ENCODE measurements around the gene MYO16. TPM values are rescaled to one million over a fixed set of nuclear protein-coding genes. Genes with fewer than 3 reads are reported as not detected.

MYO16 gene
- total RNA-seq, 2 donors from 2014 or later = 0.06 TPM; not detected in 1

DNA sequence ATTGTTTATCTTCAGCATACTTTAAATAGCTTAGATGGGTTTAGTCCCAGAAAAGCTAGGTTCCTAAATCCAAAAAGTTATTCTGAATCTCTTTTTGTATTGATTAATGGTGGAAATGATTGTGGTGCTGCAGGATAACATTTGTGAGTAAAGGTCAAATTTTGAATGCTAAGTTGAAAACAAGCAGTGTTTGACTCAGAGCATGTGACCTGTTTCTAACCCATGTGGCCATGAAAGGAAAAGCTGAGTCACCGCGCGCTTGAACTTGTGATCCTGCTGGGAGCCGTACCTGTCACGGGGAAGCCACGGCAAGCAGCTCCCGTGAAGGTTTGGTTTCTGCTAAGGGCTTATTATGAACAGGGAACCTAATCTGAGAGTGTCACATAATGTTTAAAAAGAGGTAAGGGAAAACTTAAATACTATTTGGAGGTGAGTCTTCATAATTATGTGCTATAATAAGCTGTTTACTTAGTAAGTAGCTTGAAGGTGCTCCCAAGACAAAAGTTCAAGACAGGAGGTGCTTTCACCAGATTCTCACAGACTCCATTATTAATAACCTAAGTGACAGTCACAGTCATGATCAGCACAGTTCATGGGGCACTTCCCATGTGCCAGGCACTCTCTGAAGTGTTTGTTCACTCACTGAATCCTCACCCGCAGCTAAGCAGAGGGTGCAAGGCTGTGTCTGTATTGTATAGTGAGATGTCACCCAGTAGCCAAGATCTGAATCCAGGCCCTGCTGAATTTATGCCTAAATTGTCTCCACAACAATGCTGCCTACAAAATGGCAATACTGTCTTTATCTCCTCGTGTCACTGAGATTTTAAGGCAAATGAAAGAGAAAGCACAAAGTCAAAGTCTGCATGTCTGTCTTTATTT is 286.5 kb downstream of the MYO16 start:
- ATAC-seq = peak; percentile 84
- peak; percentile 72 to 84 for DNase-seq
- intact Hi-C loops (cut with DNase I, micrococcal nuclease) = no loop called here

DNA sequence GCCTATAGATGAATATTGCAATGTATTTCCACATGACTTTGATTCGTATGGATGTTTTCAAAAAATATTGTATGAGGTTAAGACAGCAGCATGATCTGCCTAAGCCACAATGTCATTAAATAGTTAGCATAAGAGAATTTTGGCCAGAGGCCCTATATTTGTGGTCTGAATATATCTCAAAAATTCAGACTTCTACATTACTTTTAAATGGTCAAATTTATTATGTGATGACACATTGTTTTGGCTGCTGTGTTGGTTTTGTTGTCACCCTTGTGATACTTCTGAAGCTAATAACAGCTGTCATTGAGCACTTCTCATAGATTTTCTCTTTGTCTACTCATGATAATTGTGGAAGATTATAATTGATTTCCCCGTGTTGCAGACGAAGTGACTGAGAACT is 288.2 kb downstream of the MYO16 start:
- intact Hi-C loops (cut with DNase I, micrococcal nuclease) = no loop called here
- no peak for DNase-seq
- ATAC-seq = no peak

DNA sequence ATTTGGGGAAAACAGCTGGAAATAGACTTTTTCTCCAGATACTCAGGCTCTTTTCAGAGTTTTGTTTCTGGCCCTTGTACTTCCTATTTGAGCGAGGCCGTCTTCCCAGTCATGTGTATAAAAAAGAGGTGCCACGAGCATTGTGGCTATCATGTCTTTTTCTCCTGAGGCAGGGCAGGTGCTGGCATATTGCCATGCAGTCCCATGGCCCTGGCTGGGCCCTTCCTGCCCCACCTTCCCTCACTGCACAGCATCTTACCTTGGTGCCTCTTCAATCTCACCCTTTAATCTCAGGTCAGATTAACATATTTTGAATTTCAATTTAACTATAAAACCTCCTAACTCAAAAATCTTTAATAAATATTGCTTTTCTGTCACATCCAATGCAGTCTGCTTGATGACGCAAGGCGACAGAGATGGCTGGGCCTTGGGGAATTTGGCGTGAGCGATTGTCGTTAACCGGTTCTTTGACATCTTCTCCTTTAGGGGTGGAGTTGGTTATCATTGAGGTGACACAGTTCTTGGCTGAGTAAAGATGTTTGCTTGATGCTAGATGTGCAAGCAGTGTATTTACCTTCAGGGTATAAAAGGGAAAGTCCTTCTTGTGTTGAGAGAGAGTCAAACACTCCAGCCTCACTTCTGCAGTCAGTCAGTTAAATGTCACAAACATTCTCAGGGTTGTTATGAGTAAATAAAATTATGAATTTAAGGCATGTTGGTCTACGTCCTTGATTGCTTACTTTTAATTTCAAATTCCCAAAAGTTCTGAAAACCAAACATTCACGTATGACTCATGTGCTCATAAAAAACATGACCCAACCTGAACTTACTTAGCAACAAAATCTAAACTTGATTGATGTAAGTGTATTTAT is 289.9 kb downstream of the MYO16 start:
- intact Hi-C loops (cut with DNase I, micrococcal nuclease) = no loop called here
- ATAC-seq (no peak), DNase-seq (no peak)

GRCh38 chr13:108920137-108920536 is 290.7 kb downstream of the MYO16 start:
- intact Hi-C loops (cut with DNase I, micrococcal nuclease) = no loop called here
- ATAC-seq = no peak
- DNase-seq = no peak

DNA sequence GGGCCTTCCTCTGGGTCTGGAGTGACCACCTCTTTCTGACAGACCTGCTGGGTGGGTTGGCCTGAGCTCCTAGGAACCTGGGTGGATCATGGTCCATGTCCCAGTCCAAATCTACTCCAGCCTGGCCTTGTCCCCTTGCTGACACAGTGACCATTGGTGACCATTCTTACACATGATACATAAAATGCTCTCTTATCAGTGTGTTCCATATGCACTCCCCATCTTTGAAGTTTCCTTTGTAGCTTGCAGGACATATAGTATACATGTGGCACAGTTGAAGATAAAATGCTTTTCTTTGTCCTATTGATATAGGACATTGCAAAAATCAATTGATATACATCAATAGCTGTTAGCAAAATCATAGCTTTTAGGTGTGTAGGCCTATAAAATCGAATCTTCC is 291.8 kb downstream of the MYO16 start:
- intact Hi-C loops (cut with DNase I, micrococcal nuclease) = no loop called here
- ATAC-seq (no peak), DNase-seq (no peak)

- ATAC-seq = no peak
- no peak for DNase-seq
- intact Hi-C loops (cut with DNase I, micrococcal nuclease) = no loop called here
These were observed 292.7 kb downstream of the MYO16 start for GRCh38 chr13:108922108-108922507.

- intact Hi-C loops (cut with DNase I, micrococcal nuclease) = no loop called here
- ATAC-seq (no peak), DNase-seq (no peak)
These were observed 294.1 kb downstream of the MYO16 start for GRCh38 chr13:108923386-108924047.

- no peak for ATAC-seq
These were observed 294.7 kb downstream of the MYO16 start for GRCh38 chr13:108924134-108924533.

DNA sequence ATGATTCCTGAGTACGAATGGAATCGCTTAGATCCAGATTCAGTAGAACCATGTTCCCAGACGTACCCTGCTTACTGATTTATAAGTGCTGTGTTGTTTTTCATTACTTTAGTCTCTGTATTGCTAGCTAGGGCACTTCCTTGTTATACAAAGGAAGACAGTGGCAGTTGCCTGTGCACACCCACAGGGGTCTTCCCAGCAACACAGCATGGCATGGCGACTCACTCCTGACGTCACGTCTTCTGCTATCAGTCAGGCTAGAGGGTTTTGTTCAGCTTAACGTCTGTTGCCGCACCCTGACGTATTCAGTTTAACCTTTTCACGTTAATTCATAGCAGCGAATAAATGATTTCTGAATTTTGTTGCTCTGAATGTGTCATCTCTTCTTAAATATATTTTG is 295.1 kb downstream of the MYO16 start:
- DNase-seq (no peak), ATAC-seq (no peak)
- intact Hi-C loops (cut with DNase I, micrococcal nuclease) = no loop called here

More at GRCh38 chr13:108924134-108924533, 294.7 kb downstream of the MYO16 start:
- intact Hi-C loops (cut with DNase I, micrococcal nuclease) = no loop called here
- DNase-seq = no peak

DNA sequence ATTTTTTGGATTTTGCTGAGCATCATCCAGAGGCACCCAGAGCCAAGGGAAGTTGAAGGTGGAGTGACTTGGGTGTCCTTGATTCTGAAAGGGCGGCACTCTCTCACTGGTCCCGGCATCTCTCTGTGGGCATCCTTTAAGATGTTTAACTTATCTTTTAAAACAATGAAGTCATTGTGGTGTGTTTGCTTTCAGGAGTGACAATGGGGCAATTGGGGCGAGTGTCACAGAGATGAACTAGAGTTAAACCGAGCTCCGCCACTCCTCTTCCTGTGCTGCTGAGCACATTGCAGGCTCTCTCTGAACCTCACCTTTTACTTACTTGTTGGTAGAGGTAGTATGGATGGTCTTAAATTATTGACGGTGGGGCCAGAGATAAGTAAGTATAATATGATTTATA is 295.7 kb downstream of the MYO16 start:
- no peak for ATAC-seq
- no peak for DNase-seq
- intact Hi-C loops (cut with DNase I, micrococcal nuclease) = no loop called here

GRCh38 chr13:108926862-108927261 is 297.5 kb downstream of the MYO16 start:
- DNase-seq (no peak), ATAC-seq (no peak)
- intact Hi-C loops (cut with DNase I, micrococcal nuclease) = no loop called here

- DNase-seq (no peak), ATAC-seq (no peak)
- intact Hi-C loops (cut with DNase I, micrococcal nuclease) = no loop called here
These were observed 298.2 kb downstream of the MYO16 start for GRCh38 chr13:108927615-108928014.

DNA sequence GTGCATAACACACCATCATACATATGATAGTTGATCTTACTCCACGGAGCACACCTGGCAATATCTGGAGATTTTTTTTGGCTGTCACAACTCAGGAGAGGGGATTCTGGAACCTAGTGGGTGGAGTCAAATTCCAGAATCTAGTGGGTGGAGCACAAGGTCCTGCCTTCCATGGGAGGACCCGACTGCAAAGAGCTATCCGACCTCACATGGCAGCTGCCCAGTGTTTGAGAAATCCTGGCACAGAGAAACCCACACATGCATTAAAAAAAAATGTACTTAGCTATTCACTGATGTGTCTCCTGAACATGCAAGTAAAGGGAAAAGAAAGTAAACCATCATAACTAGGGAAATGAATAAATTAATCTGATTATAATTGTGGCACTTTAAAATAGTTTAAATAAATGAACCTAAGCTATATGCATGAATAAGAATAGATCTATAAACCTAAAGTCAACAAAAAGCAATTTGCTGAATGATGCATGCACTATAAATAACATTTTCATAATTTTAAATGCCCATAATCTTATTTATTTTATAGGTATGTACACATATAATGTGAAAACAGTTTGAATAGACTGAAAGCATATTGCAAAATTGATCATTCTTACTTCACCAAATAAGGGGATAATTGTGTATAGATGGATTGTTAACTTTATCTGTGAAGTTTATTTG is 300.3 kb downstream of the MYO16 start:
- intact Hi-C loops (cut with DNase I, micrococcal nuclease) = no loop called here
- ATAC-seq (no peak), DNase-seq (no peak)

DNA sequence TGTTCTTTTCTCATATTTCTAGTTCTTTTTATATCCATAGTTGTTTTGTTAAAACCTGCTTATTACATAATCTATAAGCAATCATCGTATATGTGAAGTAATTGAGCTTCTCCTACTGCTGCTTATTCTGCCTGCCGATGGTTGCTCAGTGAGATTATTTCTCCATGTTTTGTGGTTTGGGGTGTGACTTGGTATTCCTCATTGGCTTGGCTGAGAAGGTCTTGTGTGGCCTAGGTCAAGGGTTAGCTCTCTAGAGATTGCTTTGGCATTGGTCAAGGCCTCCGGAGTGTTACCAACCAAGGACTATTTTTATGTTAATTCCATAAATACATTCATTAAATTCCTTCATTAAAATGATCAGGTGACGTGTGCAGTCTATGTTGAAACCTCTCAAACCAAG is 302.8 kb downstream of the MYO16 start:
- no peak for DNase-seq
- no peak for ATAC-seq
- intact Hi-C loops (cut with DNase I, micrococcal nuclease) = no loop called here

DNA sequence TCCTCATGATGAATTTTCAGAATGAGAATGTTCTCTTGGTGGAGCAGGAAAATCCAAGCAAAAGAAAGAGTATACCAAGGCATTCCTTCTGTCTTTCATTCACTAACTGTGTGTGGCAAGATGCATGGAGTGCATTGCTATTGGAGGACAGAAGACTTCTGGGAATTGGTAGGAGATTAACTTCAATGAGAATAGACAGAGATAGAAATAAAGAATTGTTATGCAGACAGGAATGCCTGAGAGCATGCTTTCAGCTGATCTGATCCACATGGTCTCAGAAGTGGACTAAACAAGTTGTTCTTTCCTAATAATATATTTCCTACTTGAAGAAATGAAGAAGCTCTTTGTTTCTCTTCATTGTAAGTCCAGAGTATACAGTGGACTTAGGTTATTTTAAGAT is 303.6 kb downstream of the MYO16 start:
- DNase-seq = no peak
- ATAC-seq = no peak
- intact Hi-C loops (cut with DNase I, micrococcal nuclease) = no loop called here

GRCh38 chr13:108938155-108938554 is 308.7 kb downstream of the MYO16 start:
- intact Hi-C loops (cut with DNase I, micrococcal nuclease) = no loop called here
- no peak for DNase-seq
- ATAC-seq = no peak

- ATAC-seq = no peak
- DNase-seq = no peak
- intact Hi-C loops (cut with DNase I, micrococcal nuclease) = no loop called here
These were observed 310.7 kb downstream of the MYO16 start for GRCh38 chr13:108940121-108940520.

DNA sequence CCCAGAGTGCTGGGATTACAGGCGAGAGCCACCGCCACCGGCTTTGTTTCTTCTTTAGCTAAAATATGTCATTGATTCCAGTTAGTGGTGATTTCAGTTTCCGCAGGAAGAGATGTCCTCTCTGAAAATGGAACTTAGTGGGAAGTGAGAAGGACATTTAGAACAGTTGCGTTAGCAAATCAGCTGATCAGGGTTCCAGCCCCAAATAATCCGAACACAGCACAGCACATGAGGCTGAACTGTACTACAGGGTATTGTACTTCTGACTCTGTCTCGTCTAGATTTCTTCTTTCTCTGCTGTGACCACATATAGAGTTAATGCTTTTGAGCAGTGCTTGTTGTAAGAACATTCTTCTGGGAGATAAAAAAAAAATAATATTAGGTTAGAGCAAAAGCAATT is 314.4 kb downstream of the MYO16 start:
- DNase-seq (no peak), ATAC-seq (no peak)
- intact Hi-C loops (cut with DNase I, micrococcal nuclease) = no loop called here

DNA sequence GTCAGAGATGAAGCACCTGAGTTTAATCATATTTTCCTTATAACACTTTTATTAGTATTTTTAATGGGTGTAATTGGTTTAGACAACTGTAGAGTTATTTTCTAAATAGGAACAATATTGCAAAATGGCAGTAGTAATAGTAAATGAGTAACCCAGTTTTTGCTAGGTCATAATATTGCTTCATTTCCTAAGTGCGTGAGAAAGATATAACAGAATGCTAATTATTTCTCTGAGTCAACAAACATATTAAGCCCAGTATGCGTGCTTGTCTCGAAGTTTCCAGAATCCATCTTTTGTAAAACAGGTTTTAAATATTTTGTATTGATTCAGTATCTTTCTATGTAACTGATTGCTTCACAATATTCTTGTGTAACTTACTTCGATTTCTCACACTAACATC is 315.3 kb downstream of the MYO16 start:
- ATAC-seq = no peak
- intact Hi-C loops (cut with DNase I, micrococcal nuclease) = no loop called here

More for the DNA sequence above, 315.3 kb downstream of the MYO16 start:
- no peak for DNase-seq

Measured in left colon (tissue), 2 donors.